NCI-H2107 treated with DMSO at 0.1 percent for 48 hours (cell line): ENCODE measurements around the gene VAPA.

ENCODE experiments used
- DNase-seq: peaks from one replicate; lab custom pipeline; 2025; ENCODE audit not compliant: unreplicated experiment; lab: John Stamatoyannopoulos, UW

Gene VAPA

GRCh38 chr18:9913151-9913525, 678 bp upstream of the VAPA start:
- DNase-seq = no peak

- DNase-seq = no peak
Observed at GRCh38 chr18:9914334-9914583, 443 bp downstream of the VAPA start.

GRCh38 chr18:9914584-9915290, 921 bp downstream of the VAPA start:
- no peak for DNase-seq

GRCh38 chr18:9915291-9916076, 1.7 kb downstream of the VAPA start:
- no peak for DNase-seq

DNA sequence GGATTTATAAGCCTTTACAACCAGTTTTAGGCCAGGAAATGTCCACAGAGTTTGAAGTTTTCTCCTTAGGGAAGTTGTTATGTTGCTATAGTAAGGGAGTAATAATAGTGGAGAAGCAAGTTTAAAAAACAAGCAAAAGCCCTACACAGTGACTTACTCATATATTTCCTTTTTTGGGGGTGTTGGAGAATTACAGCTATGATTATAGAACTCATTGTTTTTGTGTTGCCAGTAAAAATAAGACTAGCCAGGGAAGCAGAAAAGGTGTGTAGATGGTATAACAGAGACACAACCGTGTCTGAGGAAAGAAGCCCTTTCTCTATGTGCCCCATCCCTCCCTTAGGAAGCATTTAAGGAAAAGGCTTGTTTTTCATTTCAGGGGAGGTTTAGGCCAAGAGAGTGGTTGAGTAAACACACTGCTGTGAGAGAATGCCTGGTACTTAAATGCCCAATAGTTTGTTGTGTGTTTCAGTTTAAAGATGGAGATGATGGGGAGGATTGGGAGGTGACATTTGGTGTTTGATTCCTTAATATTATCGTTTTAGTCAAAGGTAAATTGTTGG, 2.3 kb downstream of the VAPA start:
- DNase-seq = no peak

- no peak for DNase-seq
Observed at GRCh38 chr18:9916808-9917207, 3.0 kb downstream of the VAPA start.

DNA sequence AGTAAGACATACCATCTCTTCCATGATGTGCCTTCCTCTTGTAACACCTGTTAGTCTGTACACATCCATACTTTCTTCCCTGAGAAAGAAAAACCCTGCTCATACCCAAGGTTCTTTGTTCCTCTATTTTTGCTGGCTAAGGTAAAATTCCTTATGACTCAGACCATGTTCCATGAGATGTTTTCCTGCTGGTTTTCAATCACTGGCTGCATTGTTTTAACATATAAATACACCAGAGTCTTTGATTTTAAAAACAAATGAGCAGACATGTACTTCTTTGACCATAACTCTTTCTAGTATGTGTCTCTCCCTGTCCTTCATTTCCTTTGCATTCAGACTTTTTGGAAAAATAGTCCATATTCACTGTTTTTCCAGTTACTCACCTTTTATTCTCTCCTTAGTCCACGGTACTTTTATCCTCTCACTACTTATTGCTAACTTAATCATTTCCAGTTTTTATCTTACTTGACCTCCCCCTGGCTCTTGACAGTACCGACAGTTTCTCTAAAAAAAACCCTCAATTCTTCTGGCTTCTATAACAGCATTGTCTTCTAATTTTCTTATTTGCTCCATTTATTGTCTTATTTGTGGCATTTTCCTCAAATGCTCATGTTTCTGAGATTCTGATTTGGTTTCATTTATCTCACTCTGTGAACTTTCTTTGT, 4.3 kb downstream of the VAPA start:
- no peak for DNase-seq

- DNase-seq = no peak
Observed at GRCh38 chr18:9919564-9920232, 5.9 kb downstream of the VAPA start.

GRCh38 chr18:9922592-9923311, 8.9 kb downstream of the VAPA start:
- no peak for DNase-seq

- DNase-seq = no peak
Observed at GRCh38 chr18:9924371-9924943, 10.6 kb downstream of the VAPA start.

DNA sequence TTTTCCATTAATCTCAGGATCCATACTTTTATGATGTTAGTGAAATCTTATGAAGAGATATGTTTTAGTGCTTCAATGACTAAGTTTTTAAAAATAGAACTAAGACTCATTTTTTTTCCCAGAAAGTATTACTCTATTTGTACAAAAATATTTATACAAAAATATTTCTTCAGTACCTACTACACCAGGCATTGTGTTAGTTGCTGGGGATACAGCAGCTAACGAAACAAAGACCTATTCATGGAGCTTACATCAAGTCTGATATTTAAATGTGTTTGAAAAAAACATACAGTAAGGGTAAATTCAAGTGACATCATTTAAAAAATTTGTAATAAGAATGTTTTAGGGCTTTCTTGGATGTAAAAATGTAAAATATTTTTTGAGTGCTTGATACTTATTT, 11.6 kb downstream of the VAPA start:
- DNase-seq = no peak

- DNase-seq = no peak
Observed at GRCh38 chr18:9925795-9926194, 12.0 kb downstream of the VAPA start.

GRCh38 chr18:9926223-9926894, 12.5 kb downstream of the VAPA start:
- no peak for DNase-seq

DNA sequence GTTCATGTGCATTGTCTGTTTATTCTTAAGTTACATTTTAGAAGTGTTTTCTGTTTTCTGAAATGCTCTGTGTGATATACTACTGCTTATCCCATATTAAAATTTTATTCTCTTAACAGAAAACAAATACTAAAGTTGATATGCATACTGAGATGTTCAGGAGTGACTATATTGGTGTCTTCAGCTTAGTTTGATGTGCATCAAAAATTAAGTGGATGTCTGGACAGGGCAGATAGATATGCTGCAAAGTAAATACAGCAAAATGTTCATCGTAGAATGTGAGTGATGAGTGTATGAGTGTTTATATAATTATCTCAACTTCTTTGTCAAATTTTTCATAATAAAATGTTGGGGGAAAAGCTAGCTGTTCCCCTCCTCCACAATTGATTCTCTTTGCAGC, 13.2 kb downstream of the VAPA start:
- no peak for DNase-seq

DNA sequence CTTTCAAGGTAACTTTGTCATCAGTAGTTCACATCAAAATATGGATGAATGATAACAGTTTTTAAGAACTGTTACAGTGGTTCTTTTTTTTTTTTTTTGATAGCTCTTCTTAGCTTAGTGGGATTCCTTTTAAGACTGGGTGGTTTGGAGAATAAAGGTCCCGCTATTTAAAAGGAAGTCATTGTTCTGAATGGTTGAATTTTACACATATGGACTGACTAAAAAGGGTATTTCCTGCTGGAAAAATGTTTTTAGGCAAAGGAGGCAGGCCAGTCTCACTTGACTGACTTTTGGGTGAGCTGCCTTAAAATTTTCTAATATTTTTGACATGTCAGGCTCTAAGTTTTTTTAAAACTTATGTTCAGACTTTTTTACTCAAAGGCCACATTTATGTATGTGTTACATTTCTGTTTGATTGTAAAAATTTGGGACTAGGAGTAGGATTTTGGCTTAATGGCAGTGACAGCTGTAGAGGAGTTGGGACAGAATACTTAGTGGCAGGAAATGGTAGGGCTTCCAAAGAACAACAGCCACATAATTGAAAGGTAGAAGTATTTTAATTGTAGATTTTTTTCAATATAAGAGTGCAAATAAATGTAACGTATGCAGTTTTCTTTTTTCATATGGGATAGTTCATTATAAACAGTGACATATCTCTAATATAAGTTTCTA, 13.7 kb downstream of the VAPA start:
- DNase-seq = no peak

DNA sequence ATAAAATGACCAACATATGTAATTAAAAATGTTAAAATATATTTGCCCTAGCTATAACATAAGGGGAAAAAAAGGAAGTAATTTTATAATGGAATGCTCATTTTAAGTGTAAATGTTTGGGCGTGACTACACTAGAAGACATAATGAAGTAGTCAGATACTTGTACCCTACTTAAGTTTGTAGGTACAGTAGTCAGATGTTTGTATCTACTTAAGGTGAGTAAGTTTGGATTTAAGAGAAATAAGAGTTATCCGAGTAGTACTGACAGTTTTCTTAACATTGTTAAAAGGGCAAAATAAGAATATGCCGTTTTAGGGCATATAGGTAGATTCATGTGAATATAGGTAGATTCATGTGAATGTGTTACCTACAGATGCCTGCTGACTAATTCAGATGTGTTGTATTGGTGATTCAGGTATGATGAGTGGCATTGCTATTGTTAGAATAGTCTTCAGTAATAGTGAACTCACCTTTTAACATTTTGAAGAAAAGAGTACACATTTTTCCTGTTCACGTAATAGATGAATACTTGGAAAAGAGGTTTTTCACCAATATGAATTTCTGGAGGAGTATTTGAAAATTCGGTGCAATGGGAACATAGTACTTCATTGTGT, 14.9 kb downstream of the VAPA start:
- no peak for DNase-seq

DNA sequence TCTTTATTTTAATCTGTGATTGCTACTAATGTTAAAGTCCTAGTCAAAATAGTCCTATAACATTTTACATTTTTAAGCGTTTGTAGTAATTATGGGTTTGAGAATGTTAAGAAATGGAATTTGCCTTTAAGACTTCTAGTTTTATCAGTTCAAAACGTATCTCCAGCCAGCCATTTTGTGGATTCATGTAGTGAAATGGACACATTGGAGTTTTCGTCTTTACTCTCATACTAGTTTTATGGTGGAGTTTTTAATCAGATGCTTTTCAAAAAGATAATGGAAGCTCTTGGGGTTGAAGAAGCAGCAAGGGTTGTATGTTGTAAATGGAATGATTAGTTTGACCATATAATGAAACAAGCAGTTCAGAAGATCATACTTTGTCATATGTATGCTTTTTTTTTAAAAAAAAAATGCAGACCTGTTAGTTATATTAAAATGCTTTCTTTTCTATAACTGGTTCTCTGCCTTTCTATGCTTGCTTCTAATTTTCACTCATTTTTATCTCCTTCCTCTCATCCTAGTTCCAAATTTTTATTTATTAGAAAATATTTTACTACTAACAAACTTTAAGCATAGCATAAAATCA, 16.6 kb downstream of the VAPA start:
- no peak for DNase-seq

DNA sequence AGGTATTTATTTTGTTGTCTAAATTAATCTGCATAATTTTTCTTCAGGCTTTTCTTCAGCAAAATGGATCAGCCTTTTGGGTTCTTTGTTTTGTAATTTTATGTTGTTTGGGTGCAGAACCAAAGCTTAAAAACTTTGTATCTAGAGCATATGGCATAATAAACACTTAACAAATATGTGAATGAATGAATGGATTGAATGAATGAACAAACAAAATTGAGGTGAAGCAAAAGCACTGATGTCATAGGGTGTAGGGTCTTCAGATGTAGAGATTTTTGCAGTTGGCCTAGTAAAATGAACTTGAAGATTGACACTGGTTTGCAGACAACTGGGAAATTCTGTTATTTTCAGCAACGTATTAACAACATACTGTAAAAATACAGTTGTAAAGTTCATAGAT, 17.3 kb downstream of the VAPA start:
- no peak for DNase-seq

DNA sequence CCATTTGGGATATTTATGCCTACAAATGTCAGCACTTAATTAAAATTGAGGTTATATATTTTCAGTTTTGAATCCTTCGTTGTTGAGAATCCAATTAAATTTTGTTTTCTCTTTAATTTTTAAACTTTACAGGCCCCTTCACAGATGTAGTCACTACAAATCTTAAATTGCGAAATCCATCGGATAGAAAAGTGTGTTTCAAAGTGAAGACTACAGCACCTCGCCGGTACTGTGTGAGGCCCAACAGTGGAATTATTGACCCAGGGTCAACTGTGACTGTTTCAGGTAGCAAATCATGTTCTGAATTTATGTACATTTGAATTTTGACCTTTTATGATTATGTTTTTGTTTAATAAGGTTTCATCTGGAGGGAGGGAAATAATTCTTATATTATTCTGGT, 17.9 kb downstream of the VAPA start:
- DNase-seq = no peak
